Ovary (tissue), 3 donors: ENCODE results near the gene BIVM.

Source experiments
- CTCF ChIP-seq, 3 donors: fragments of 450-650 bp in 2 of 3; fragments of 200-600 bp in 1 of 3; IDR thresholded peaks; one replicate each; pipeline versions ENCODE4 v1.5.1 to v1.8.0; 2016 to 2022; ENCODE audit warnings: antibody characterized with exemption in 3 of 3, mild to moderate bottlenecking in 1 of 3
- EP300 ChIP-seq: sonication (generic); formaldehyde crosslinking; IDR thresholded peaks from one replicate; pipeline ENCODE4 v1.6.1; 2017; ENCODE audit warnings: antibody characterized with exemption
- donor health status: DM: no; HTN: no; CAD: no.

- no peak for TF ChIP-seq CTCF (IDR thresholded peaks at IDR 0.05)
- no peak for TF ChIP-seq EP300
These were observed 74.7 kb downstream of the BIVM start for GRCh38 chr13:102873653-102874052.
